HL-60 (cell line): Measurements from ENCODE around the gene INTS11.

Source experiments
- DNase-seq, 2 experiments: peaks; one replicate each; pipeline ENCODE4 v3.0.0-alpha.2; 2010 to 2020; ENCODE audit warnings: low read depth in 1 of 2, low spot score in 1 of 2
- H3K27ac ChIP-seq: fragments of 250-450 bp; sonication (Bioruptor Pico); replicated peaks from 2 replicates; pipeline ENCODE4 v1.5.1; 2020; ENCODE audit warnings: mild to moderate bottlenecking, moderate library complexity
- H3K27me3 ChIP-seq: fragments of 250-450 bp; sonication (Bioruptor Pico); 2 replicates; pipeline ENCODE4 v1.5.1; 2021; ENCODE audit warnings: mild to moderate bottlenecking, moderate library complexity; ENCODE audit not compliant: insufficient read depth, poor library complexity, severe bottlenecking
- H3K4me3 ChIP-seq: replicated peaks from 2 replicates; pipeline ENCODE4 v1.5.1; 2011; ENCODE audit warnings: mild to moderate bottlenecking, control low read depth, low read length; ENCODE audit not compliant: insufficient read depth
- GABPA ChIP-seq: IDR thresholded peaks from 2 replicates; pipeline ENCODE4 v1.6.1; 2012; ENCODE audit warnings: low read depth
- POLR2AphosphoS5 ChIP-seq: IDR thresholded peaks from 2 replicates; pipeline ENCODE4 v1.6.1; 2012; ENCODE audit warnings: low read depth
- SPI1 ChIP-seq: IDR thresholded peaks from 2 replicates; pipeline ENCODE4 v1.6.1; 2012; ENCODE audit warnings: low read depth, mild to moderate bottlenecking, borderline replicate concordance
- TF ChIP-seq, protein P1 (sequence below): IDR thresholded peaks from one replicate; pipeline ENCODE4 v1.5.1; 2011; ENCODE audit warnings: low read length, control low read depth, inconsistent platforms; ENCODE audit not compliant: insufficient read depth
- TF ChIP-seq, protein P2 (sequence below): IDR thresholded peaks from 2 replicates; pipeline ENCODE4 v1.6.1; 2012; ENCODE audit warnings: low read depth; ENCODE audit not compliant: insufficient replicate concordance

INTS11 gene

DNA sequence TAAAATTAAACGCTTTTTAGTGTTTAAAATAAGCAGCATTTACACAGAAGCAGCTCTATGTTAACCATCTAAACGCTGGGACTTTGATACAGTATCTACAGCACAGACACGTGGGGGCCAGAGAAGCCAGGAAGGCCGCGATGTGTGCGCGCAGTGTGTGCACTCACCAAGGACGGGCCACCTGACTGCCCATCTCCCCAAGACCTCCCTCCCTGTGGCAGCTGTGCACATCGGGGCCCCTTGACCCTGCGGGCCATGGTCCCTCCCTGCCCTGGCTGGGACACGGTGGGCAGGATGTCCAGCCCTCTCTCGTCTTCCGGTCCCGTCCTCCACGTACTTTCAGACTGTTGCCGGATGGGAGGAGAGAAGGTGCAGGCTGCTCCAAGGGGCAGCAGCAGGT lies 10.8 kb upstream of the INTS11 start:
- no peak for DNase-seq
- TF ChIP-seq GABPA = no peak
- no peak for TF ChIP-seq POLR2AphosphoS5
- TF ChIP-seq SPI1 = no peak
- TF ChIP-seq, protein P1, sequence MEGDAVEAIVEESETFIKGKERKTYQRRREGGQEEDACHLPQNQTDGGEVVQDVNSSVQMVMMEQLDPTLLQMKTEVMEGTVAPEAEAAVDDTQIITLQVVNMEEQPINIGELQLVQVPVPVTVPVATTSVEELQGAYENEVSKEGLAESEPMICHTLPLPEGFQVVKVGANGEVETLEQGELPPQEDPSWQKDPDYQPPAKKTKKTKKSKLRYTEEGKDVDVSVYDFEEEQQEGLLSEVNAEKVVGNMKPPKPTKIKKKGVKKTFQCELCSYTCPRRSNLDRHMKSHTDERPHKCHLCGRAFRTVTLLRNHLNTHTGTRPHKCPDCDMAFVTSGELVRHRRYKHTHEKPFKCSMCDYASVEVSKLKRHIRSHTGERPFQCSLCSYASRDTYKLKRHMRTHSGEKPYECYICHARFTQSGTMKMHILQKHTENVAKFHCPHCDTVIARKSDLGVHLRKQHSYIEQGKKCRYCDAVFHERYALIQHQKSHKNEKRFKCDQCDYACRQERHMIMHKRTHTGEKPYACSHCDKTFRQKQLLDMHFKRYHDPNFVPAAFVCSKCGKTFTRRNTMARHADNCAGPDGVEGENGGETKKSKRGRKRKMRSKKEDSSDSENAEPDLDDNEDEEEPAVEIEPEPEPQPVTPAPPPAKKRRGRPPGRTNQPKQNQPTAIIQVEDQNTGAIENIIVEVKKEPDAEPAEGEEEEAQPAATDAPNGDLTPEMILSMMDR = no peak
- TF ChIP-seq, protein P2, sequence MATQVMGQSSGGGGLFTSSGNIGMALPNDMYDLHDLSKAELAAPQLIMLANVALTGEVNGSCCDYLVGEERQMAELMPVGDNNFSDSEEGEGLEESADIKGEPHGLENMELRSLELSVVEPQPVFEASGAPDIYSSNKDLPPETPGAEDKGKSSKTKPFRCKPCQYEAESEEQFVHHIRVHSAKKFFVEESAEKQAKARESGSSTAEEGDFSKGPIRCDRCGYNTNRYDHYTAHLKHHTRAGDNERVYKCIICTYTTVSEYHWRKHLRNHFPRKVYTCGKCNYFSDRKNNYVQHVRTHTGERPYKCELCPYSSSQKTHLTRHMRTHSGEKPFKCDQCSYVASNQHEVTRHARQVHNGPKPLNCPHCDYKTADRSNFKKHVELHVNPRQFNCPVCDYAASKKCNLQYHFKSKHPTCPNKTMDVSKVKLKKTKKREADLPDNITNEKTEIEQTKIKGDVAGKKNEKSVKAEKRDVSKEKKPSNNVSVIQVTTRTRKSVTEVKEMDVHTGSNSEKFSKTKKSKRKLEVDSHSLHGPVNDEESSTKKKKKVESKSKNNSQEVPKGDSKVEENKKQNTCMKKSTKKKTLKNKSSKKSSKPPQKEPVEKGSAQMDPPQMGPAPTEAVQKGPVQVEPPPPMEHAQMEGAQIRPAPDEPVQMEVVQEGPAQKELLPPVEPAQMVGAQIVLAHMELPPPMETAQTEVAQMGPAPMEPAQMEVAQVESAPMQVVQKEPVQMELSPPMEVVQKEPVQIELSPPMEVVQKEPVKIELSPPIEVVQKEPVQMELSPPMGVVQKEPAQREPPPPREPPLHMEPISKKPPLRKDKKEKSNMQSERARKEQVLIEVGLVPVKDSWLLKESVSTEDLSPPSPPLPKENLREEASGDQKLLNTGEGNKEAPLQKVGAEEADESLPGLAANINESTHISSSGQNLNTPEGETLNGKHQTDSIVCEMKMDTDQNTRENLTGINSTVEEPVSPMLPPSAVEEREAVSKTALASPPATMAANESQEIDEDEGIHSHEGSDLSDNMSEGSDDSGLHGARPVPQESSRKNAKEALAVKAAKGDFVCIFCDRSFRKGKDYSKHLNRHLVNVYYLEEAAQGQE = no peak
- no peak overlapping the region for H3K4me3 ChIP-seq
- no peak overlapping the region for H3K27ac ChIP-seq
- H3K27me3 ChIP-seq = no peaks in the 10 kb centered on the region

DNA sequence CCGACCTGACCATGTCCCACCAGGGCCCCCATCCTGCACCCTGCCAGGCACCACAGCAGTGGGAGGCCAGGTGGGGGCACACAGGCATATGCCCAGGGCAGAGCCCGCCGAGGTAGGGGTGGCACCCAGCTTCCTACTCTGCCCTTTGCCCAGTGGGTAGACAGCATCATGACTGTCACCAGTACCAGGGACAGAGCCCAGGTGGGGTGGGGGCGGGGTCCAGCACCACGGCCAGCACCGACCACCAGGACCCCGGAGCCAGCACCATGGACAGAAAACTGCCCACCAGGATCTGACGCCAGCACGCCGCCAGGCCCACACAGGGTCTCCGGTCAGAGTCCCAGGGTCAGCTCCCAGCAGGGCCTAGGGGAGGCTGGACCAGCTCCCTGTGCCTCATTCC lies 10.4 kb upstream of the INTS11 start:
- DNase-seq = no peak
- H3K27ac ChIP-seq = no peak overlapping the region
- TF ChIP-seq, protein P2 = peak; percentile 92
- TF ChIP-seq, protein P1 = no peak
- no peaks in the 10 kb centered on the region for H3K27me3 ChIP-seq
- H3K4me3 ChIP-seq = no peak overlapping the region

DNA sequence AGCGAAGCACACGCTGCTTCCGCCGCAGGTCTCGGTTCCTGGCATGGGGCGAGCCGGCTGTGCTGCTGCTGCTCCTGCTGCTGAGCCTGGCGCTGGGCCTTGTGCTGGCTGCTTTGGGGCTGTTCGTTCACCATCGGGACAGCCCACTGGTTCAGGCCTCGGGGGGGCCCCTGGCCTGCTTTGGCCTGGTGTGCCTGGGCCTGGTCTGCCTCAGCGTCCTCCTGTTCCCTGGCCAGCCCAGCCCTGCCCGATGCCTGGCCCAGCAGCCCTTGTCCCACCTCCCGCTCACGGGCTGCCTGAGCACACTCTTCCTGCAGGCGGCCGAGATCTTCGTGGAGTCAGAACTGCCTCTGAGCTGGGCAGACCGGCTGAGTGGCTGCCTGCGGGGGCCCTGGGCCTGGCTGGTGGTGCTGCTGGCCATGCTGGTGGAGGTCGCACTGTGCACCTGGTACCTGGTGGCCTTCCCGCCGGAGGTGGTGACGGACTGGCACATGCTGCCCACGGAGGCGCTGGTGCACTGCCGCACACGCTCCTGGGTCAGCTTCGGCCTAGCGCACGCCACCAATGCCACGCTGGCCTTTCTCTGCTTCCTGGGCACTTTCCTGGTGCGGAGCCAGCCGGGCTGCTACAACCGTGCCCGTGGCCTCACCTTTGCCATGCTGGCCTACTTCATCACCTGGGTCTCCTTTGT lies 9.2 kb upstream of the INTS11 start:
- Histone ChIP-seq H3K4me3 (no peak overlapping the region), H3K27ac (no peak overlapping the region), H3K27me3 (no peaks in the 10 kb centered on the region)
- TF ChIP-seq, protein P2 = no peak
- TF ChIP-seq SPI1 = no peak
- TF ChIP-seq POLR2AphosphoS5 = no peak; the same call in 1 of the 2 replicates
- TF ChIP-seq GABPA = no peak
- TF ChIP-seq, protein P1 = no peak
- no peak for DNase-seq
